ENCODE measurements around the gene MACROD2. TPM values are rescaled to one million over a fixed set of nuclear protein-coding genes. Genes with fewer than 3 reads are reported as not detected.

MACROD2 gene
- total RNA-seq (2014; rRNA removed; shearing (Covaris generic)) (2.0 and 2.8 TPM in 2 replicates), polyA plus RNA-seq (2016; fragmentation: Nextera tagmentation; extraction: Ambion mirVana) (4.3 and 5.5 TPM in 2 replicates)
- long read RNA-seq: 0 reads

- H3K27ac ChIP-seq (ENCODE audit: low read depth): no peak within 1 kb of the TSS
- H3F3A ChIP-seq (replicated peaks; ENCODE audit: low read depth): no peaks in the 10 kb centered on the region
- DNase-seq (ENCODE audit: low spot score): peak; percentile 98
- no peaks in the 10 kb centered on the region for H3K79me2 ChIP-seq (replicated peaks; ENCODE audit: insufficient read depth)
- TF ChIP-seq EZH2phosphoT487 (IDR thresholded peaks at IDR 0.05; ENCODE audit: unreplicated experiment) (no peak), JUNB (IDR thresholded peaks at IDR 0.05; ENCODE audit: unreplicated experiment) (no peak), NANOG (IDR thresholded peaks at IDR 0.05; ENCODE audit: borderline replicate concordance) (no peak), ZNF114 (CRISPR knock-in tag; IDR thresholded peaks at IDR 0.05) (no peak), ETS1 (IDR thresholded peaks at IDR 0.05) (no peak), POLR2AphosphoS5 (IDR thresholded peaks at IDR 0.05; ENCODE audit: low read depth) (peak; percentile 69), CREB1 (CRISPR knock-in tag; IDR thresholded peaks at IDR 0.05; ENCODE audit: low read depth) (peak; percentile 45; the same call in 1 of the 2 replicates), STAT1 (IDR thresholded peaks at IDR 0.05; ENCODE audit: unreplicated experiment) (no peak), CTCF (conservative IDR thresholded peaks at IDR 0.05; ENCODE audit: low read depth in 2 of 2) (no peak), ZNF331 (CRISPR knock-in tag; IDR thresholded peaks at IDR 0.05; ENCODE audit: low read depth) (no peak)
- H3K36me3 ChIP-seq (ENCODE audit: insufficient read depth): no peaks in the 10 kb centered on the region
- peaks cover 8% of the 10 kb centered on the region; the same call in 1 of the 2 replicates for H3K4me1 ChIP-seq (ENCODE audit: insufficient read depth)
- H3K4me3 ChIP-seq: peak within 1 kb of the TSS; percentile 78
- peak within 1 kb of the TSS; percentile 95 for H2AFZ ChIP-seq
- H3K4me1 Mint-ChIP-seq: peaks cover 13% of the 10 kb centered on the region; the same call in 2 of the 3 replicates
- H4K20me1 ChIP-seq (replicated peaks; ENCODE audit: insufficient read depth): 0 out of 2 replicates have a peak, but pooled peaks cover 6% of the 10 kb centered on the region
- peak within 1 kb of the TSS; percentile 96 for H3K4me3 Mint-ChIP-seq
- no peaks in the 10 kb centered on the region for H3K9me2 ChIP-seq (ENCODE audit: insufficient read depth)
- H3K27ac Mint-ChIP-seq: no peak within 1 kb of the TSS
- peak within 1 kb of the TSS; percentile 94 for H3K4me2 ChIP-seq
- H3K27me3 Mint-ChIP-seq (ENCODE audit: insufficient read depth, low read depth, poor library complexity): peaks cover 6% of the 10 kb centered on the region
- peak; percentile 92 for ATAC-seq
- H3K36me3 Mint-ChIP-seq (ENCODE audit: low read depth): no peaks in the 10 kb centered on the region
- H3K27me3 ChIP-seq (ENCODE audit: insufficient read depth): peaks cover 14% of the 10 kb centered on the region
- H3K9me3 Mint-ChIP-seq: no peaks in the 10 kb centered on the region; the same call in 2 of the 3 replicates
These were observed at the start of gene MACROD2 for GRCh38 chr20:13995086-13995665. TSS of gene MACROD2 (plus strand) at chr20:13995516.

GRCh38 chr20:13947719-13948118 is 47.6 kb upstream of the MACROD2 start:
- Histone ChIP-seq H3K4me3 (no peak overlapping the region), H3K4me2 (no peak overlapping the region), H3K4me1 (ENCODE audit: insufficient read depth) (no peaks in the 10 kb centered on the region), H2AFZ (no peak overlapping the region), H3K27ac (ENCODE audit: low read depth) (no peak overlapping the region), H3K27me3 (ENCODE audit: insufficient read depth) (no peaks in the 10 kb centered on the region), H3F3A (replicated peaks; ENCODE audit: low read depth) (no peaks in the 10 kb centered on the region), H4K20me1 (replicated peaks; ENCODE audit: insufficient read depth) (no peaks in the 10 kb centered on the region), H3K9me2 (ENCODE audit: insufficient read depth) (0 out of 2 replicates have a peak, but pooled peaks cover 5% of the 10 kb centered on the region), H3K79me2 (replicated peaks; ENCODE audit: insufficient read depth) (no peaks in the 10 kb centered on the region), H3K36me3 (ENCODE audit: insufficient read depth) (no peaks in the 10 kb centered on the region)
- Mint-ChIP-seq H3K27ac (no peak overlapping the region), H3K4me1 (no peaks in the 10 kb centered on the region), H3K36me3 (ENCODE audit: low read depth) (no peaks in the 10 kb centered on the region), H3K27me3 (ENCODE audit: insufficient read depth, low read depth, poor library complexity) (no peaks in the 10 kb centered on the region), H3K9me3 (peaks cover 4% of the 10 kb centered on the region; the same call in 2 of the 3 replicates), H3K4me3 (no peak overlapping the region)
- DNase-seq (ENCODE audit: low spot score) (no peak), ATAC-seq (no peak)
- TF ChIP-seq ZNF331 (CRISPR knock-in tag; IDR thresholded peaks at IDR 0.05; ENCODE audit: low read depth) (no peak), ZNF462 (CRISPR knock-in tag; IDR thresholded peaks at IDR 0.05) (no peak), CREB1 (CRISPR knock-in tag; IDR thresholded peaks at IDR 0.05; ENCODE audit: low read depth) (no peak), NANOG (IDR thresholded peaks at IDR 0.05; ENCODE audit: borderline replicate concordance) (no peak), EZH2 (IDR thresholded peaks at IDR 0.05; ENCODE audit: low read depth, unreplicated experiment) (no peak), EZH2phosphoT487 (IDR thresholded peaks at IDR 0.05; ENCODE audit: unreplicated experiment) (no peak)

All from GM23338 (cell line).